HFF-Myc (cell line): ENCODE data around the gene TENT5C.

Source experiments
- DNase-seq: peaks from one replicate; pipeline ENCODE4 v3.0.0-alpha.2; 2011; ENCODE audit warnings: low read depth; ENCODE audit errors: extremely low read depth
- H3K4me3 ChIP-seq: replicated peaks from 2 replicates; pipeline ENCODE4 v1.5.1; 2011; ENCODE audit warnings: low read depth, mild to moderate bottlenecking, control low read depth, low read length
- CTCF ChIP-seq: IDR thresholded peaks from 2 replicates; pipeline ENCODE4 v1.5.1; 2012; ENCODE audit warnings: mild to moderate bottlenecking, low read depth, low read length, control low read depth; ENCODE audit errors: missing control alignments

TENT5C gene

DNA sequence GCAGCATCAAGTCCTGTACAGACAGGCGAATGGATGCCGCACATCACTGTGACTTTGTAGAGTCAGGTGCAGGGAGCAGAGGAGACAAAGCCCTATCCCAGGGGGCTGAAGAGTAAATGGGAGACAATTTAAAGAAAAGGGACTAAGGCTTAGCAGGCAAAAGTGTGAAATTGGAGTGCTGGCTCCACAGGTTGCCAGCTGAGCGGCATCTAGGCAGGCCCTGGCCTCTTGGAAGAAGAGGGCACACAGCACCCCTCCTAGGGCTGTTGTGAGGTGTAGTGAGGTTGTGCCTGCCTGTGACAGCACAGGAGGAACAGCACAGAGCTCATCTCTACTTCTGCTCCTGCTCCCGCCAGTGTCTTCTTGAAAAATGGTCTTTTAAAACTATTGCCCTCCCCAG, 47.3 kb downstream of the TENT5C start:
- no peak overlapping the region for H3K4me3 ChIP-seq
- no peak for DNase-seq
- TF ChIP-seq CTCF = no peak

- TF ChIP-seq CTCF = no peak
- H3K4me3 ChIP-seq = no peak overlapping the region
- no peak for DNase-seq
Observed at GRCh38 chr1:117653732-117654492, 48.1 kb downstream of the TENT5C start.

GRCh38 chr1:117654493-117655219, 48.8 kb downstream of the TENT5C start:
- no peak for DNase-seq
- H3K4me3 ChIP-seq = no peak overlapping the region
- no peak for TF ChIP-seq CTCF

DNA sequence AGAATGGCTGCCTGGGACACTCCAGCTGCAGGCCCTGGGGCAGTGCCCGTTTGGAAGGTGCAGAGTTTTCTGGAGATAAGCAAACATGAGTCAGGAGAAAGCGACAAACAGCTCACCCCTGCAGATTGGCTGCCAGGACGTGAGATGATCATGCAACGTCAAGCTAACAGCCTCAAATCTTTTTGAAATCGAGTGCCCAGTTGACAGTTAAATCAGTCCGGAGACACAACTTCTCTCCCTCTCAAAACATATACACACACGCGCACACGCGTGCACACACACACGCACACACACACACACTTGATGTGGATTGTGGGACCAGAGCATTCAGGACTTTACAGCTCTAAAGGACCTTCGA, 49.4 kb downstream of the TENT5C start:
- no peak for TF ChIP-seq CTCF
- no peak for DNase-seq
- no peak overlapping the region for H3K4me3 ChIP-seq

DNA sequence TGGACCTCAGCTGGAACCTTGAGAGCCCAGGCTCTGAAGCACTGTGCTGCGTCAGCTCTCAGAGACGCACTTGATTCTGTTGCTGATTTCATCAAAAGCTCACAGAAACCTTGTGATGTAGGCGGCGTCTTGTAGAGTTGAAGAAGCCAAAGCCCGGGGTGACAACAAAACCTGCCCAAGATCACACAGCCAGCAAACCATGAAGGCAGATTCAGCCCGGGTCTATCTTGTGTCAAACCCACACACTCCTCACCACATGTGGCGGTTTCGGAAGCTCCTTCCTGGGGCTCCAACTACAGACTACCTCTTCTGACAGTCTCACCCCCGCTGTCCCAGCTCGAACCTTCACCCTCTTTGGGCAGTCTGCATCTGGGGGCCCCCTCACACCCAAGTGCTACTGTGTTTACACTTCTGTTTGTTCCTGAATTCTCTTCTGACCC, 50.4 kb downstream of the TENT5C start:
- H3K4me3 ChIP-seq = no peak overlapping the region
- no peak for TF ChIP-seq CTCF
- no peak for DNase-seq

- no peak overlapping the region for H3K4me3 ChIP-seq
- peak; percentile 11 for DNase-seq
- no peak for TF ChIP-seq CTCF
Observed at GRCh38 chr1:117657031-117657430, 51.2 kb downstream of the TENT5C start.
